ENCODE data around the gene HTRA1.

HTRA1 gene

DNA sequence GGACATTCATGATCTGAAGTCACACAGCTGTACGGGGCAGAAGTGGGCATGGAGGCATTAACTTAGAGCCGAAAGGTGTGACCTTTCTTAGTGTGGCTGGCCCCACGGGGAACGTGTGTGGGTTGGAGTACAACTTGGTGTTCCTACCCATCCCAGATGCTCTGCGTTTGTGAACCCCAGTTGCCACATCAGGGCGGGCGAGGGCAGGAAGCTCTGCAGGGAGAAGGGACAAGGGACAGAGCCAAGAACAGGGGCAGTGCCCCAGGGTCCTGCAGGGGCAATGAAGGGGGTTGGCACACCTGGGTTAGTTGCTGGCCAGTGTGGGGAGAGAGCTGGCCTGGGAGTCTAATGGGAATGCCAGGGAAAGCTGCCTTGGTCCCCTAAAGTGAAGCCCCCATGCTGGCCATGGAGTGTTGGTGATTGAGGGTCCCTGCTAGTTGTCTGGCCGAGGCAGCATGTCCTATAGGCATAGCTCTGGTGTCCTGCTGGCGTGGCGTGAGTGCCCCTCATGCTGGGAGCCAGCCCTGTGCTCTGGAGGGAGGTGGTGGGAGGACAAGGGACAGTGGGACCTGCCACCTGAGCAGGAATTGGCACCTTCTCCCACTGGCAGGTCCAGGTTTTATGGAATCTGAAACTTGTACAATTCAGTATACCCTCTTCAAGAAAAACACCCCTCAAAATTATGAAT, 18.9 kb downstream of the HTRA1 start:
- Histone ChIP-seq H3K4me1 (ENCODE audit: control extremely low read depth in 1 of 4, control insufficient read depth in 4 of 4, insufficient read depth in 4 of 4, low read length in 3 of 4) (no peaks in the 10 kb centered on the region), H3K27ac (ENCODE audit: insufficient read depth in 1 of 2, low read depth in 1 of 2, low read length in 2 of 2, poor library complexity in 1 of 2, severe bottlenecking in 2 of 2) (no peak overlapping the region), H3K9me3 (ENCODE audit: control extremely low read depth in 1 of 5, control insufficient read depth in 4 of 5, insufficient read depth in 2 of 5, low read depth in 1 of 5, low read length in 4 of 5) (peaks cover 0 to 3% (median 0%) of the 10 kb centered on the region in 5 experiments), H3K27me3 (replicated peaks in 2 of 5; ENCODE audit: control insufficient read depth in 4 of 5, insufficient read depth in 5 of 5, low read length in 4 of 5) (peaks cover 0 to 30% (median 7%) of the 10 kb centered on the region in 5 experiments), H3K36me3 (ENCODE audit: control insufficient read depth in 4 of 4, insufficient read depth in 4 of 4, low read length in 3 of 4) (no peaks in the 10 kb centered on the region), H3K4me3 (ENCODE audit: control insufficient read depth in 1 of 7, extremely low read depth in 1 of 7, insufficient read depth in 4 of 7, low read depth in 2 of 7, low read length in 6 of 7) (no peak overlapping the region)
- CTCF ChIA-PET = no interaction called here
- POLR2A ChIA-PET = no interaction called here
- DNase-seq = no peak
- 96% methylated on average over 9 of the region's 10 CpGs for WGBS (ENCODE audit: insufficient coverage)

- no peak overlapping the region for H3K27ac ChIP-seq (ENCODE audit: insufficient read depth in 1 of 2, low read depth in 1 of 2, low read length in 2 of 2, poor library complexity in 1 of 2, severe bottlenecking in 2 of 2)
- CTCF ChIA-PET = no interaction called here
Measured at GRCh38 chr10:122481296-122482056, 20.1 kb downstream of the HTRA1 start.

GRCh38 chr10:122484276-122485060, 23.1 kb downstream of the HTRA1 start:
- Histone ChIP-seq H3K4me1 (ENCODE audit: control extremely low read depth in 1 of 4, control insufficient read depth in 4 of 4, insufficient read depth in 4 of 4, low read length in 3 of 4) (peaks cover 0 to 4% (median 0%) of the 10 kb centered on the region in 4 experiments), H3K27me3 (replicated peaks in 2 of 5; ENCODE audit: control insufficient read depth in 4 of 5, insufficient read depth in 5 of 5, low read length in 4 of 5) (peaks cover 0 to 33% (median 8%) of the 10 kb centered on the region in 5 experiments), H3K27ac (ENCODE audit: insufficient read depth in 1 of 2, low read depth in 1 of 2, low read length in 2 of 2, poor library complexity in 1 of 2, severe bottlenecking in 2 of 2) (no peak overlapping the region), H3K36me3 (ENCODE audit: control insufficient read depth in 4 of 4, insufficient read depth in 4 of 4, low read length in 3 of 4) (no peaks in the 10 kb centered on the region), H3K4me3 (ENCODE audit: control insufficient read depth in 1 of 7, extremely low read depth in 1 of 7, insufficient read depth in 4 of 7, low read depth in 2 of 7, low read length in 6 of 7) (no peak overlapping the region), H3K9me3 (ENCODE audit: control extremely low read depth in 1 of 5, control insufficient read depth in 4 of 5, insufficient read depth in 2 of 5, low read depth in 1 of 5, low read length in 4 of 5) (peaks cover 0 to 3% (median 0%) of the 10 kb centered on the region in 5 experiments)
- ChIA-PET CTCF (no interaction called here), POLR2A (no interaction called here)
- WGBS (ENCODE audit: insufficient coverage) = 93% methylated on average over 10 of the region's 11 CpGs
- no peak for DNase-seq

More at GRCh38 chr10:122481296-122482056, 20.1 kb downstream of the HTRA1 start:
- peaks cover 0 to 3% (median 0%) of the 10 kb centered on the region in 5 experiments for H3K9me3 ChIP-seq (ENCODE audit: control extremely low read depth in 1 of 5, control insufficient read depth in 4 of 5, insufficient read depth in 2 of 5, low read depth in 1 of 5, low read length in 4 of 5)
- H3K4me3 ChIP-seq (ENCODE audit: control insufficient read depth in 1 of 7, extremely low read depth in 1 of 7, insufficient read depth in 4 of 7, low read depth in 2 of 7, low read length in 6 of 7) = no peak overlapping the region
- no peak for DNase-seq
- 80% methylated on average over 1 of the region's 6 CpGs for WGBS (ENCODE audit: insufficient coverage)
- H3K36me3 ChIP-seq (ENCODE audit: control insufficient read depth in 4 of 4, insufficient read depth in 4 of 4, low read length in 3 of 4) = no peaks in the 10 kb centered on the region
- POLR2A ChIA-PET = no interaction called here
- H3K27me3 ChIP-seq (replicated peaks in 2 of 5; ENCODE audit: control insufficient read depth in 4 of 5, insufficient read depth in 5 of 5, low read length in 4 of 5) = peaks cover 0 to 19% (median 8%) of the 10 kb centered on the region in 5 experiments
- H3K4me1 ChIP-seq (ENCODE audit: control extremely low read depth in 1 of 4, control insufficient read depth in 4 of 4, insufficient read depth in 4 of 4, low read length in 3 of 4) = peaks cover 0 to 4% (median 0%) of the 10 kb centered on the region in 4 experiments

GRCh38 chr10:122485670-122486069, 24.3 kb downstream of the HTRA1 start:
- no peak overlapping the region for H3K27ac ChIP-seq (ENCODE audit: insufficient read depth in 1 of 2, low read depth in 1 of 2, low read length in 2 of 2, poor library complexity in 1 of 2, severe bottlenecking in 2 of 2)
- 6% methylated on average over 3 of the region's 5 CpGs for WGBS (ENCODE audit: insufficient coverage)
- CTCF ChIA-PET = no interaction called here
- DNase-seq = peak in 2 of 3 donors; percentile 3 to 28
- H3K27me3 ChIP-seq (replicated peaks in 2 of 5; ENCODE audit: control insufficient read depth in 4 of 5, insufficient read depth in 5 of 5, low read length in 4 of 5) = peaks cover 0 to 37% (median 9%) of the 10 kb centered on the region in 5 experiments
- POLR2A ChIA-PET = no interaction called here
- peaks cover 0 to 3% (median 0%) of the 10 kb centered on the region in 5 experiments for H3K9me3 ChIP-seq (ENCODE audit: control extremely low read depth in 1 of 5, control insufficient read depth in 4 of 5, insufficient read depth in 2 of 5, low read depth in 1 of 5, low read length in 4 of 5)
- peaks cover 0 to 4% (median 0%) of the 10 kb centered on the region in 4 experiments for H3K4me1 ChIP-seq (ENCODE audit: control extremely low read depth in 1 of 4, control insufficient read depth in 4 of 4, insufficient read depth in 4 of 4, low read length in 3 of 4)
- H3K4me3 ChIP-seq (ENCODE audit: control insufficient read depth in 1 of 7, extremely low read depth in 1 of 7, insufficient read depth in 4 of 7, low read depth in 2 of 7, low read length in 6 of 7) = no peak overlapping the region
- no peaks in the 10 kb centered on the region for H3K36me3 ChIP-seq (ENCODE audit: control insufficient read depth in 4 of 4, insufficient read depth in 4 of 4, low read length in 3 of 4)

DNA sequence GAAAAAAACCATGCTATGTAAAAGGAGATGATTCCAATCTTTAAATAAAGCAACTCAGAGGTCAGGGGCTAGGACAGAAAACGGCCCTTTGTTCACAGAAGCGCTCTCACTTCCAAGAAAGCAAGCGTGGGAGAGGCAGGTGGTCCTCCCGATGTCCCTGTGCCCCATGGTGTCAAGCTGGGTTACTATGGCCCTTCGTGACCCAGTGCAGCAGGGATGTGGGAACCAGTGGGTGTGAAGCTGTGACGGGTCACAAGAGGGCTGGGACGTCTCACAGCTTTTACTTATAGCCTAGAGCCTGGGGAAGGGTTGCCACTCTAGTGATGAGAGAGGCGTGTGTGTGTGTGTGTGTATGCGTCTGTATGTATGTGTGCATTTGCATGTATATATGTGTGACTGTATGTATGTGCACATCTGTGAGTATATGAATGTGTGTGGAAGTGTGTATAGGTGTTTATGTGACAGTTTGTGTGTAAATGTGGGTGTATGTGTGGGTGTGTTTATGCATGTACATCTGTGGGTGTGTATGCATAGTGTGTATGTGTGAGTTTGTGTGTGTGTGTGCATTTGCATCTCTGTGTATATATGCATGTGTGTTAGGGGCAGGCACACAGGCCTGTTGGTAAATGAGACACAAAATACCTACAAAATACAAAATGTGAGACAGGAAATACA, 25.2 kb downstream of the HTRA1 start:
- ChIA-PET POLR2A (no interaction called here), CTCF (no interaction called here)
- peaks cover 0 to under 1% (median 0%) of the 10 kb centered on the region in 5 experiments for H3K9me3 ChIP-seq (ENCODE audit: control extremely low read depth in 1 of 5, control insufficient read depth in 4 of 5, insufficient read depth in 2 of 5, low read depth in 1 of 5, low read length in 4 of 5)
- no peak overlapping the region for H3K4me3 ChIP-seq (ENCODE audit: control insufficient read depth in 1 of 7, extremely low read depth in 1 of 7, insufficient read depth in 4 of 7, low read depth in 2 of 7, low read length in 6 of 7)
- no peaks in the 10 kb centered on the region for H3K36me3 ChIP-seq (ENCODE audit: control insufficient read depth in 4 of 4, insufficient read depth in 4 of 4, low read length in 3 of 4)
- WGBS (ENCODE audit: insufficient coverage) = 94% methylated on average over 9 of the region's 9 CpGs
- peaks cover 0 to 39% (median 10%) of the 10 kb centered on the region in 5 experiments for H3K27me3 ChIP-seq (replicated peaks in 2 of 5; ENCODE audit: control insufficient read depth in 4 of 5, insufficient read depth in 5 of 5, low read length in 4 of 5)
- no peak overlapping the region for H3K27ac ChIP-seq (ENCODE audit: insufficient read depth in 1 of 2, low read depth in 1 of 2, low read length in 2 of 2, poor library complexity in 1 of 2, severe bottlenecking in 2 of 2)
- no peak for DNase-seq
- H3K4me1 ChIP-seq (ENCODE audit: control extremely low read depth in 1 of 4, control insufficient read depth in 4 of 4, insufficient read depth in 4 of 4, low read length in 3 of 4) = peaks cover 0 to 4% (median 0%) of the 10 kb centered on the region in 4 experiments

DNA sequence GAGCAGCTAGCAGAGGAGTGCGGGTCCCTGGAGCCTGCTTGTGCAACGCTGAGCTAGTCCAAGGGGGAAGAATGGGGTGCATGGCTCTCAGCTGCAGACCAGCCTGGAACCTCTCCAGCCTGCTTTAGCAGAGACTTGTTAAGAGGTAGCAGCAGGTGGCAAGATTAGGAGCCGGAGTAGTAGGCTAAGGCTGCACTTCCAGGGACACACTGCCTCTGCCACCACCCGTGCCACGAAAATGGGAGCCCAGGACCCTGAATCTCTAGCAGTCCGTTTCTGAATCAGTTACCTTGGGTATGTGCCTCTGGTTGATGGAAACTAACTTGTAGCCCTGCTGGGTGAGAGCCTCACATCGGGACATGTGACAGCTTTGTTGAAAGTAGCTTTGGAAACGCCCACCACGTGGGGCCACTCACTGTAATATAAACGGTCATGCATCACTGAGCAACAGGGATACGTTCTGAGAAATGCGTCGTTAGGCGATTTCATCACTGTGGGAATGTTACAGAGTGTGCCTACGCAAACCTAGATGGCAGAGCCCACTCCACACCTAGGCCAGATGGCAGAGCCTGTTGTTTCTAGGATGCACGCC, 25.9 kb downstream of the HTRA1 start:
- ChIA-PET CTCF (no interaction called here), POLR2A (no interaction called here)
- 83% methylated on average over 16 of the region's 16 CpGs for WGBS (ENCODE audit: insufficient coverage)
- no peak for DNase-seq
- H3K4me3 ChIP-seq (ENCODE audit: control insufficient read depth in 1 of 7, extremely low read depth in 1 of 7, insufficient read depth in 4 of 7, low read depth in 2 of 7, low read length in 6 of 7) = no peak overlapping the region
- peaks cover 0 to 40% (median 10%) of the 10 kb centered on the region in 5 experiments for H3K27me3 ChIP-seq (replicated peaks in 2 of 5; ENCODE audit: control insufficient read depth in 4 of 5, insufficient read depth in 5 of 5, low read length in 4 of 5)
- no peak overlapping the region for H3K27ac ChIP-seq (ENCODE audit: insufficient read depth in 1 of 2, low read depth in 1 of 2, low read length in 2 of 2, poor library complexity in 1 of 2, severe bottlenecking in 2 of 2)
- H3K4me1 ChIP-seq (ENCODE audit: control extremely low read depth in 1 of 4, control insufficient read depth in 4 of 4, insufficient read depth in 4 of 4, low read length in 3 of 4) = peaks cover 0 to 4% (median 0%) of the 10 kb centered on the region in 4 experiments
- H3K36me3 ChIP-seq (ENCODE audit: control insufficient read depth in 4 of 4, insufficient read depth in 4 of 4, low read length in 3 of 4) = no peaks in the 10 kb centered on the region
- H3K9me3 ChIP-seq (ENCODE audit: control extremely low read depth in 1 of 5, control insufficient read depth in 4 of 5, insufficient read depth in 2 of 5, low read depth in 1 of 5, low read length in 4 of 5) = no peaks in the 10 kb centered on the region
